CD4-positive, alpha-beta T cell treated with Interleukin-4 for 4 hours (primary cell): Measurements from ENCODE around the gene SPTBN5.

Experiments used
- DNase-seq: peaks from one replicate; pipeline ENCODE4 v3.0.0-alpha.2; 2020

Gene SPTBN5

GRCh38 chr15:41901431-41901830 lies 7.6 kb upstream of the SPTBN5 start:
- no peak for DNase-seq

- no peak for DNase-seq
Measured at GRCh38 chr15:41900526-41901380, 6.9 kb upstream of the SPTBN5 start.

- DNase-seq, result no peak
Measured at GRCh38 chr15:41899854-41900442, 6.1 kb upstream of the SPTBN5 start.

GRCh38 chr15:41897363-41897799 lies 3.5 kb upstream of the SPTBN5 start:
- no peak for DNase-seq

GRCh38 chr15:41896566-41896965 lies 2.7 kb upstream of the SPTBN5 start:
- DNase-seq, result no peak

GRCh38 chr15:41895957-41896356 lies 2.1 kb upstream of the SPTBN5 start:
- no peak for DNase-seq

- DNase-seq, result no peak
Measured at GRCh38 chr15:41895491-41895890, 1.6 kb upstream of the SPTBN5 start.

- DNase-seq, result peak; percentile 96
Measured at GRCh38 chr15:41894791-41895463, 1.1 kb upstream of the SPTBN5 start.

GRCh38 chr15:41894251-41894790 lies 468 bp upstream of the SPTBN5 start:
- no peak for DNase-seq

GRCh38 chr15:41892621-41893421 lies 1.0 kb downstream of the SPTBN5 start:
- no peak for DNase-seq

- DNase-seq, result no peak
Measured at GRCh38 chr15:41891946-41892345, 1.9 kb downstream of the SPTBN5 start.

GRCh38 chr15:41891226-41891625 lies 2.6 kb downstream of the SPTBN5 start:
- DNase-seq, result no peak

GRCh38 chr15:41890050-41890690 lies 3.7 kb downstream of the SPTBN5 start:
- DNase-seq, result no peak

- DNase-seq, result no peak
Measured at GRCh38 chr15:41888662-41889253, 5.1 kb downstream of the SPTBN5 start.

- DNase-seq, result no peak
Measured at GRCh38 chr15:41887893-41888292, 6.0 kb downstream of the SPTBN5 start.

GRCh38 chr15:41887161-41887560 lies 6.7 kb downstream of the SPTBN5 start:
- DNase-seq, result no peak

GRCh38 chr15:41886741-41887140 lies 7.1 kb downstream of the SPTBN5 start:
- no peak for DNase-seq

- no peak for DNase-seq
Measured at GRCh38 chr15:41885841-41886240, 8.0 kb downstream of the SPTBN5 start.

GRCh38 chr15:41885321-41885720 lies 8.5 kb downstream of the SPTBN5 start:
- no peak for DNase-seq

GRCh38 chr15:41884458-41884857 lies 9.4 kb downstream of the SPTBN5 start:
- DNase-seq, result no peak

GRCh38 chr15:41883484-41883825 lies 10.4 kb downstream of the SPTBN5 start:
- DNase-seq, result no peak
